Immature natural killer cell (primary cell): ENCODE data around the gene TP53INP2. TPM values are rescaled to one million over a fixed set of nuclear protein-coding genes. Genes with fewer than 3 reads are reported as not detected.

Source experiments
- DNase-seq, 3 donors: peaks; one replicate each; pipeline ENCODE4 v3.0.0; 2022; ENCODE audit warnings: mixed read lengths in 1 of 3
- H3K27ac Mint-ChIP-seq, 6 donors: one replicate each; pipeline ENCODE4 v1.8.0; 2020; ENCODE audit warnings: mixed read lengths in 6 of 6, mild to moderate bottlenecking in 5 of 6, inconsistent platforms in 4 of 6, moderate library complexity in 3 of 6
- H3K27me3 Mint-ChIP-seq, 3 donors: one replicate each; pipeline ENCODE4 v1.8.0; 2020 to 2021; ENCODE audit warnings: low read depth in 3 of 3, mild to moderate bottlenecking in 3 of 3, mixed read lengths in 3 of 3, moderate library complexity in 3 of 3, inconsistent platforms in 1 of 3
- H3K36me3 Mint-ChIP-seq, 3 donors: one replicate each; pipeline ENCODE4 v1.8.0; 2020; ENCODE audit warnings: mixed read lengths in 3 of 3, inconsistent platforms in 2 of 3, mild to moderate bottlenecking in 2 of 3
- H3K4me1 Mint-ChIP-seq, 2 donors: one replicate each; pipeline ENCODE4 v1.8.0; 2020; ENCODE audit warnings: inconsistent platforms in 2 of 2, mild to moderate bottlenecking in 2 of 2, mixed read lengths in 2 of 2, moderate library complexity in 1 of 2
- H3K4me3 Mint-ChIP-seq, 5 donors: one replicate each; pipeline ENCODE4 v1.8.0; 2020; ENCODE audit warnings: mild to moderate bottlenecking in 5 of 5, mixed read lengths in 5 of 5, inconsistent platforms in 3 of 5, moderate library complexity in 3 of 5
- H3K9me3 Mint-ChIP-seq, 6 donors: one replicate each; pipeline ENCODE4 v1.8.0; 2020; ENCODE audit warnings: mild to moderate bottlenecking in 6 of 6, mixed read lengths in 6 of 6, inconsistent platforms in 4 of 6, moderate library complexity in 3 of 6
- polyA plus RNA-seq, 3 donors: library from polyadenylated mRNA; unstranded; fragments of 300-500 nt; fragmentation: Illumina TruSeq; gene quantifications; one replicate each; pipeline ENCODE4 v1.2.3, GENCODE V29; 2021

The TP53INP2 gene
- polyA plus RNA-seq, 3 donors from 2014 or later: 0.09 to 1.8 (median 0.53) TPM

DNA sequence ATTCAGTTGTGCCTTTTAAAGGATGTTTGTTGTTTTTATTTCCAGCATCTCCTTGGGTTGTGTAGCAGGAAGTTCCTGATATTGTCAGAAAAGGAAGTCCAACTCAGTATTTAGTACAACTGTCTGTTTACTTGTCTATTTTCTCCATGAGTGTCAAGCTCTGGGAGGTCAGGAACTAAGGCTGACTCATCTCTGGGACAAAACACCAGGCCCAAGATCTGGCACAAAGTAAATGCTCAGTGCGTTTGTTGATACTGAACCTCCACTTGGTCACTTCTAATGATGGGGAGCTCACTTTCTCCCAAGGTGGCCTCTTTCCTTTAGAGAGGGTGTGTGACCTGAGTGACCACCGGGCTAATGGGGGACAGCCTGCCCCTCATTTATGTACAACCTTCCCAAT, 14.7 kb upstream of the TP53INP2 start:
- Mint-ChIP-seq H3K36me3 (no peaks in the 10 kb centered on the region), H3K27me3 (peaks cover 0 to 2% (median 2%) of the 10 kb centered on the region in 3 donors), H3K4me1 (no peaks in the 10 kb centered on the region), H3K9me3 (no peaks in the 10 kb centered on the region), H3K4me3 (no peak overlapping the region), H3K27ac (no peak overlapping the region)
- DNase-seq: no peak

DNA sequence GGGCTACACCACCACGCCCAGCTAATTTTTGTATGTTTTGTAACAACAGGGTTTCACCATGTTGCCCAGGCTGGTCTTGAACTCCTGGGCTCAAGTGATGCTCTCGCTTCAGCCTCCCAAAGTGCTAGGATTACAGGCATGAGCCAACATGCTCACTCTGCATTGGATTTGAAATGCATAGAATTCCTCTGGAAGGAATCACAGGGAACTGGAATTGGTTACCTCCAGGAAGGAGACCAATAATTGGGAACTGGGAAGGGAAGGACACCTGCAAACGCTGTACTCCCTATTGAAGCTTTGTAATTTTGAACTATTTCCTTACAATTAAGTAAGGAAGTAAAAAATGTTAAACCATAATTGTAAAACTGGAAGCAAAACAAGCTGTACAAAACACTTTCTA, 12.3 kb upstream of the TP53INP2 start:
- DNase-seq: no peak
- no peaks in the 10 kb centered on the region for H3K36me3 Mint-ChIP-seq
- no peak overlapping the region for H3K27ac Mint-ChIP-seq
- no peak overlapping the region for H3K4me3 Mint-ChIP-seq
- H3K9me3 Mint-ChIP-seq: no peaks in the 10 kb centered on the region
- peaks cover 3 to 6% (median 6%) of the 10 kb centered on the region in 3 donors for H3K27me3 Mint-ChIP-seq
- H3K4me1 Mint-ChIP-seq: no peaks in the 10 kb centered on the region

DNA sequence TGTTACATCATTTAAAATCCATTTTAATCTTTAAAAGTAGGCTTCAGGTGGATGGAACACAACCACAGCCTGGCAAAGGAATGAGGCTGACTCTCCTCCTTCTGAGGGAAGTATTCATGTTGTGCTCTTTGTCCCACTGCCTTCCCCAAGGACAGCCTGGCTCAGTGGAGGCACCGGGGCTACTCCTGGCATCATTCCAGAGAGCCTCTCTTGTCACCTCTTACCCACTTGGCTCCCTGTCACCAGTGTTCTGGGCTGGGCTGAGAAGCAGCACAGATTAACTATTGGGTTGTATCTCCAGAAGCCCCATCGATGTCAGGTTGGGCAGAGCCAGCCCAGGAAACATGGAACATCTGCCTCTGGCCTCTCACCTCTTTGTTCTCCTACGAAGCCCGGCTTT, 10.7 kb upstream of the TP53INP2 start:
- Mint-ChIP-seq H3K36me3 (no peaks in the 10 kb centered on the region), H3K4me1 (no peaks in the 10 kb centered on the region), H3K9me3 (no peaks in the 10 kb centered on the region), H3K4me3 (no peak overlapping the region), H3K27me3 (peaks cover 3 to 6% (median 4%) of the 10 kb centered on the region in 3 donors), H3K27ac (no peak overlapping the region)
- DNase-seq: no peak

GRCh38 chr20:34701405-34702085, 2.6 kb upstream of the TP53INP2 start:
- Mint-ChIP-seq H3K27me3 (peaks cover 15 to 26% (median 18%) of the 10 kb centered on the region in 3 donors), H3K4me1 (peaks cover 13 to 23% of the 10 kb centered on the region in 2 donors), H3K27ac (peak overlapping the region in 2 of 6 donors; percentile 21 to 81), H3K36me3 (no peaks in the 10 kb centered on the region), H3K4me3 (peak overlapping the region in 2 of 5 donors; percentile 26 to 53), H3K9me3 (no peaks in the 10 kb centered on the region)
- DNase-seq: no peak

DNA sequence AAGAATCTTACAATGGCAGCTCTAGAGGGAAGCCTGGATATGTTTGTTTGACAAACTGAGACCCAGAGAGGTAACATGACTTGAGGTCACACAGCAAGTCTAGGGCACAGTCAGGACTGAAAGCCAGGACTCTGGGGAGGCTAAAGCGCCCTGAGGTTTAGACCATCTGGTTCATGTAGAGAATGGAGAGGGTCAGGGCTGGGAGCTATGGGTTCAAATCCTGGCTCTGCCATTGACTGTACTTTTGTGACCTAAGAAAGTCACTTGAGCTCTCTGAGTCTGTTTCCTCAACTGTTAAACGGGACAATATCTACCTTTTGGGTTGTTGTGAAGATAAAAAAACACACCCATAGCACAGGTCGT, 1.1 kb upstream of the TP53INP2 start:
- no peaks in the 10 kb centered on the region for H3K36me3 Mint-ChIP-seq
- H3K4me3 Mint-ChIP-seq: peak overlapping the region; percentile 86 to 97 (median 90)
- H3K4me1 Mint-ChIP-seq: peaks cover 13 to 24% of the 10 kb centered on the region in 2 donors
- no peak for DNase-seq
- peaks cover 15 to 26% (median 16%) of the 10 kb centered on the region in 3 donors for H3K27me3 Mint-ChIP-seq
- no peaks in the 10 kb centered on the region for H3K9me3 Mint-ChIP-seq
- H3K27ac Mint-ChIP-seq: peak overlapping the region; percentile 89 to 97 (median 94)

- no peak for DNase-seq
- H3K27me3 Mint-ChIP-seq: peaks cover 17 to 26% (median 19%) of the 10 kb centered on the region in 3 donors
- H3K4me3 Mint-ChIP-seq: peak overlapping the region; percentile 86 to 97 (median 90)
- H3K36me3 Mint-ChIP-seq: no peaks in the 10 kb centered on the region
- H3K9me3 Mint-ChIP-seq: no peaks in the 10 kb centered on the region
- H3K27ac Mint-ChIP-seq: peak overlapping the region; percentile 89 to 97 (median 94)
- H3K4me1 Mint-ChIP-seq: peaks cover 17 to 30% of the 10 kb centered on the region in 2 donors
Observed at GRCh38 chr20:34703424-34704176, 544 bp upstream of the TP53INP2 start.

DNA sequence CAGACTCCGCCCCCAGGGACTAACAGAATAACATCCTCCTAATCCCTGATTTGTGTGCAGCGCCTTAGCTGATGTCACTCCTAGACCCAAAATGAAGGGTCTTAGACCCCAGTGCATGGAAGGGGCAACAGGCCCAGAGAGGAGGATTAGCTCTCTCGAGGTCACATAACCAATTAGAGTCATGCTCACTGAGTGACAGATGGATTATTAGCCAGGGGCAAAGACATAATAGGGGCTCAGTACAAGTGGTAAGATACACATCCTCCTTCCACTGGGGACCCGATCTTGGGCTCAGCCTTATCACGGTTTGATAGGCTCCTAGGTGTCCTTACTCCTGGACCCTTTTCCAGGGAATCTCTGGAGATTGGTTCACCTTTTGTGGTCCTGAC, 858 bp downstream of the TP53INP2 start:
- peak overlapping the region; percentile 86 to 97 (median 92) for H3K4me3 Mint-ChIP-seq

GRCh38 chr20:34705397-34706301, 1.5 kb downstream of the TP53INP2 start:
- Mint-ChIP-seq H3K9me3 (no peaks in the 10 kb centered on the region), H3K36me3 (no peaks in the 10 kb centered on the region), H3K27me3 (peaks cover 27 to 35% (median 29%) of the 10 kb centered on the region in 3 donors), H3K4me3 (peak overlapping the region; percentile 86 to 97 (median 92)), H3K4me1 (peaks cover 26 to 38% of the 10 kb centered on the region in 2 donors), H3K27ac (peak overlapping the region; percentile 80 to 96 (median 94))
- no peak for DNase-seq

More for the DNA sequence above, 858 bp downstream of the TP53INP2 start:
- Mint-ChIP-seq H3K9me3 (no peaks in the 10 kb centered on the region), H3K27ac (peak overlapping the region; percentile 80 to 96 (median 94)), H3K36me3 (no peaks in the 10 kb centered on the region), H3K4me1 (peaks cover 21 to 32% of the 10 kb centered on the region in 2 donors), H3K27me3 (peaks cover 27 to 33% (median 29%) of the 10 kb centered on the region in 3 donors)
- DNase-seq: no peak

DNA sequence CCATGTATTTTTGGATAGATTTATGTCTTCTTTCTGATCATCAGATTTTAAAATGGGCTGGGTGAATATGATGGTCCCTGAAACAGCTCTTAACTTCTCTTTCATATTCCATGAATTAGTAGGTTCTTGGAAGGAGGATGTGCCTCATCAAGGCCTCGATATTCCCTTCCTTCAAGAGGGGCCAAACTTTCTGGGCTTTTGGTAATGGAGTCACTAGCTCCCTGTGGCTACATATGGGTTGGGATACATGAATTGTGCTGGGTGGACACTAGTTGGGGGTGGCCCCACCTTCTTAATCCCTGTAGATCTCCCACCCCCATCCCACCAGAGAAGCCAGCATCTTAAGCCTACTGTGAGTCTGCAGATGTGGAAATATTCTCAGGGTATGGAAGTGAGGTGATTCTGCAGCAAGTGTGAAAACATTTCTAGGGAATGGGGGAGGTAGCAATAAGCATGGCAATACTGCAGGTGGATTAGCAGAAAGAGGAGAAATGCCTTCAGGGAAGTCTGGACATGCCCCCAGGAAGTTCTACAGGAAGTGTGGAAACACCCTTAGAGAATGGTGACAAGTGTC, 2.2 kb downstream of the TP53INP2 start:
- peak overlapping the region in 4 of 5 donors; percentile 1 to 60 (median 24) for H3K4me3 Mint-ChIP-seq
- no peak for DNase-seq
- H3K9me3 Mint-ChIP-seq: no peaks in the 10 kb centered on the region
- H3K4me1 Mint-ChIP-seq: peaks cover 28 to 40% of the 10 kb centered on the region in 2 donors
- H3K27ac Mint-ChIP-seq: peak overlapping the region in 5 of 6 donors; percentile 48 to 96 (median 94)
- peaks cover 27 to 34% (median 29%) of the 10 kb centered on the region in 3 donors for H3K27me3 Mint-ChIP-seq
- H3K36me3 Mint-ChIP-seq: no peaks in the 10 kb centered on the region

GRCh38 chr20:34706912-34707784, 3.0 kb downstream of the TP53INP2 start:
- H3K4me3 Mint-ChIP-seq: peak overlapping the region in 2 of 5 donors; percentile 1 to 19

DNA sequence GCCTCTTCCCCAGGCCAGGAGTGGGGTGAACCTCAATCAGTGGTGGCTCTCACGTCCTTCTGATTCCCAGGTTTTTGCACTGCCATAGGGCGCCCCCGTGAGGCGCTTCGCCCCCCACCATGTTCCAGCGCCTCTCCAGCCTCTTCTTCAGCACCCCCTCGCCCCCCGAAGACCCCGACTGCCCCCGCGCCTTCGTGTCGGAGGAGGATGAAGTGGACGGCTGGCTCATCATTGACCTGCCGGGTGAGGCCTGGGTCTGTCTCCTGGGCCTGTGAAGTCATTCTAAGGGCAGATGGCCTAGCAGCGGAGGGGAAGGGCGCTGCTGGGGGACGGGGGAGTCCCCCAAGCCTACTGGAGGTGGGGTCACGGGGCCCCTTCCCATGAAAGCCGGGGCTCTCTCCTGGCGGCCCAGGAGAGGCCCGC, 4.5 kb downstream of the TP53INP2 start:
- H3K4me1 Mint-ChIP-seq: peaks cover 21 to 30% of the 10 kb centered on the region in 2 donors
- H3K36me3 Mint-ChIP-seq: peaks cover 3 to 7% (median 4%) of the 10 kb centered on the region in 3 donors
- no peaks in the 10 kb centered on the region for H3K9me3 Mint-ChIP-seq
- H3K27me3 Mint-ChIP-seq: peaks cover 23 to 27% (median 25%) of the 10 kb centered on the region in 3 donors
- no peak for DNase-seq
- H3K4me3 Mint-ChIP-seq: peak overlapping the region; percentile 29 to 92 (median 89)
- H3K27ac Mint-ChIP-seq: peak overlapping the region in 5 of 6 donors; percentile 80 to 88 (median 81)

More at GRCh38 chr20:34706912-34707784, 3.0 kb downstream of the TP53INP2 start:
- Mint-ChIP-seq H3K4me1 (peaks cover 28 to 40% of the 10 kb centered on the region in 2 donors), H3K27me3 (peaks cover 23 to 33% (median 32%) of the 10 kb centered on the region in 3 donors), H3K36me3 (no peaks in the 10 kb centered on the region), H3K9me3 (no peaks in the 10 kb centered on the region), H3K27ac (peak overlapping the region in 5 of 6 donors; percentile 48 to 95 (median 94))
- no peak for DNase-seq
